IMR-90 (cell line): ENCODE data around the gene ANKS3.

Source experiments
- CEBPB ChIP-seq: IDR thresholded peaks from 2 replicates; pipeline ENCODE4 v1.6.1; 2012; ENCODE audit warnings: low read depth, low read length, improper control_type of control experiment
- CTCF ChIP-seq: conservative IDR thresholded peaks from 2 replicates; pipeline ENCODE4 v1.5.1; 2012; ENCODE audit warnings: mild to moderate bottlenecking, low read depth, low read length, improper control_type of control experiment
- MXI1 ChIP-seq: IDR thresholded peaks from 2 replicates; pipeline ENCODE4 v1.6.1; 2012; ENCODE audit warnings: low read depth, mild to moderate bottlenecking, low read length, moderate library complexity, borderline replicate concordance
- POLR2A ChIP-seq: IDR thresholded peaks from 2 replicates; pipeline ENCODE4 v1.6.1; 2012; ENCODE audit warnings: mild to moderate bottlenecking, low read depth, low read length

- TF ChIP-seq POLR2A = no peak
- TF ChIP-seq CTCF = no peak
- no peak for TF ChIP-seq MXI1
- no peak for TF ChIP-seq CEBPB
Measured at GRCh38 chr16:4686497-4687210, 47.4 kb downstream of the ANKS3 start.
